HL-60 (cell line): ENCODE results near the gene NOP9.
A peak's percentile ranks its signal among the peaks of the same experiment; 100 is the strongest.

Source experiments
- DNase-seq, 2 experiments: peaks; one replicate each; pipeline ENCODE4 v3.0.0-alpha.2; 2010 to 2020; ENCODE audit warnings: low read depth in 1 of 2, low spot score in 1 of 2
- H3K27ac ChIP-seq: fragments of 250-450 bp; sonication (Bioruptor Pico); replicated peaks from 2 replicates; pipeline ENCODE4 v1.5.1; 2020; ENCODE audit warnings: mild to moderate bottlenecking, moderate library complexity
- H3K27me3 ChIP-seq: fragments of 250-450 bp; sonication (Bioruptor Pico); 2 replicates; pipeline ENCODE4 v1.5.1; 2021; ENCODE audit warnings: mild to moderate bottlenecking, moderate library complexity; ENCODE audit not compliant: insufficient read depth, poor library complexity, severe bottlenecking
- H3K4me3 ChIP-seq: replicated peaks from 2 replicates; pipeline ENCODE4 v1.5.1; 2011; ENCODE audit warnings: mild to moderate bottlenecking, control low read depth, low read length; ENCODE audit not compliant: insufficient read depth
- CTCF ChIP-seq: IDR thresholded peaks from one replicate; pipeline ENCODE4 v1.5.1; 2011; ENCODE audit warnings: low read length, control low read depth, inconsistent platforms; ENCODE audit not compliant: insufficient read depth
- GABPA ChIP-seq: IDR thresholded peaks from 2 replicates; pipeline ENCODE4 v1.6.1; 2012; ENCODE audit warnings: low read depth
- POLR2AphosphoS5 ChIP-seq: IDR thresholded peaks from 2 replicates; pipeline ENCODE4 v1.6.1; 2012; ENCODE audit warnings: low read depth
- REST ChIP-seq: IDR thresholded peaks from 2 replicates; pipeline ENCODE4 v1.6.1; 2012; ENCODE audit warnings: low read depth; ENCODE audit not compliant: insufficient replicate concordance
- SPI1 ChIP-seq: IDR thresholded peaks from 2 replicates; pipeline ENCODE4 v1.6.1; 2012; ENCODE audit warnings: low read depth, mild to moderate bottlenecking, borderline replicate concordance

Gene NOP9

GRCh38 chr14:24297190-24297964 lies 2.3 kb upstream of the NOP9 start:
- Histone ChIP-seq H3K27me3 (no peaks in the 10 kb centered on the region), H3K27ac (peak overlapping the region; percentile 5), H3K4me3 (no peak overlapping the region)
- TF ChIP-seq SPI1 (no peak), GABPA (no peak), REST (no peak), CTCF (peak; percentile 0), POLR2AphosphoS5 (no peak)
- peak in 1 of 2 experiments; percentile 48 for DNase-seq

GRCh38 chr14:24298892-24299254 lies 777 bp upstream of the NOP9 start:
- H3K27ac ChIP-seq = peak overlapping the region; percentile 75

GRCh38 chr14:24300326-24300980 lies 803 bp downstream of the NOP9 start:
- no peaks in the 10 kb centered on the region for H3K27me3 ChIP-seq
- peak overlapping the region; percentile 75 for H3K27ac ChIP-seq
- no peak for DNase-seq
- TF ChIP-seq REST = no peak
- TF ChIP-seq CTCF = no peak
- no peak for TF ChIP-seq SPI1
- no peak for TF ChIP-seq POLR2AphosphoS5
- no peak for TF ChIP-seq GABPA
- peak overlapping the region; percentile 97 for H3K4me3 ChIP-seq

More at GRCh38 chr14:24298892-24299254, 777 bp upstream of the NOP9 start:
- H3K27me3 ChIP-seq = no peaks in the 10 kb centered on the region
- peak in 1 of 2 experiments; percentile 53 for DNase-seq
- no peak for TF ChIP-seq CTCF
- H3K4me3 ChIP-seq = peak overlapping the region; percentile 97
